NCI-H1694 (cell line): ENCODE data around the gene ABCC5.

ENCODE experiments used
- DNase-seq: peaks from one replicate; lab custom pipeline; 2025; lab: John Stamatoyannopoulos, UW

The ABCC5 gene

DNA sequence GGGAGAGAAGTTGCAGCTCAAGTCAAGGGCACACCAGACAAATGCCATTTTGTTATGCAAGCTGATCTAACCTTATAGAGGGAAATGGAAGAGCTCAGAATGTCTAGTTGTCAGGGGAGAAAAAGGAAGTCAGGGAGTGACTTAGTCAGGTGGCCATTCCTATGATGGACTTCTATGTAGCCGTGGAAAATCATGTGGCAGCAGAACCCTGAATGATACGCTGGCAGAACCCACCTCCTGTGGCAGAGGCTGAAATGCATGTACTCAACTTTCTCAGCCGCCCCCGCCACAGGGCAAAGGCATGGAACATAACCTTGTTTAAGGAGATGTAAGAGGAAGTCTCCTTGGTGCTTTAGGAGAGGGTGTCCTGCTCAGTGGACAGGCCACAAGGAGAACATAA is 95.3 kb downstream of the ABCC5 start:
- no peak for DNase-seq

DNA sequence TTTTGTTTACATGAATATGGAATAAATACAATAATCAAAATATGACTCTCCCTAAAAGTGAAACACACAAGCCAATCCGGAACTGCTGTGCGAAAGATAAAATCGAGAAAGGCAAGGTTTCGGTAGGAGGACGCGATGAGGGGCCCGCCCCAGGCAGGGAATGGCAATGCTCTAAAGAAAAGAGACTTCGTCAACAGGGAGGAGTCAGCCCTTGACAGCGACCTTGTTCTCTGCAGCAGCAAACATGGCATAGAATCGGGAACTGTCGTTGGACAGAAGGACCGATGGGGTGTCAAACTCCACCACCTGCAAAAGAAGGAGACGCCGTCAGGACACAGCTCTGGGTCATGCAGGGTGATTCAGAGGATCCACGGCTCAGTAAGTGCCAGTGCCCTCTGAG is 96.6 kb downstream of the ABCC5 start:
- DNase-seq: no peak

DNA sequence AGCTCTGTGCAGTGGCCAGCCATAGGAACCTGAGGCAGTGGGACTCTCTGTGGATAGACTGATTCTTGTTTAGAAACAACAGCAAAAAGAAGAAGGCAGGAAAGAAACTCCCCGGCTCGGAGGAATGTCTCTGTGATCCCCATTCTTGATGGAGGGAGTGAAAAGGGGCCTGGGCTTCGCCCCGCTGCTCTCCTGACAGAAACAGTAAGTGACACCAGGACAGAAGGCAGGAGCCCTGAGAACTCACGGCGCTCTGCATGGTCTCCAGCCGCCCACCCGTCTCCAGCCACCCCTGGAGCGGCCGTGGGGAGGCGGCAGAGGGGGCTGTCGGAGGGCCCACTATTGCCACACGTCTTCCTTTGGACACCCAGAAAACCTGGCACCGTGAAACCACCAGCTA is 97.3 kb downstream of the ABCC5 start:
- no peak for DNase-seq

DNA sequence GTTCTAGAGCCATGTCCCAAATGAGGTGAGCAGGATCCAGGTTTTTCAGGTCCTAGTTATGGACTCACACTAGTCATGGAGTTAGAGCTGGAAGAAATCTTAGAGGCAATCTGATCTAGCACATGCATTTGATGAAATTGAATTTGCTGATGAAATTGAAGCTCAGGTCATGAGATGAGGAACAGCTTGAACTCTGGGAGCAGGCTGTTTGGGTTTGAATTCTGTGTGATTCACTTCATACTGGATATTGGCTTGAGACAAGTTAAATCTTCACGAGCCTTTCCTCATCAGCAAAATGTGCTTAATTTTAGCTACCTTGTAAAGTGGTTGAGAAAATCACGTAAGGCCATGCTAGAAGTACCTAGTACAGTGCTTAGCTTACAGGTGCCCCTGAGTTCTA is 99.5 kb downstream of the ABCC5 start:
- DNase-seq: no peak

DNA sequence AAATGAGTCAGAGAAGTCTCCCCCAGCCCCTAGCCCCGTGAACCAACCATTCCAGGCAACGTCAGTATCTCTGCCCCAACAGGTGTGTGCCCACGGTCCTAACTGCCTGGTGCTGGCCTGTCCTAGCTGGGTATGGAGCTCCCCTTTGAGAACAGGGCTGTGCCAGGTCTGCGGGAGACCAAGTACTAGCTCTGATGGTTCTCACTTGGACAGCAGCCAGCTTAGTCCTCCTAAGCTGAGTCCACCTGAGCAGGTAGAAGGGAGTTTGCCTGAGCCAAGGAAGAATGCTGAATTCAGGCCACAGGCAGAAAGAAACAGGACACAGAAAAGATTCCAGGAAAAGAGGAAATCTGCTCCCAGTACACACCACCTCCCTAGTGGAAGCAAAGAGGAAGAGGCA is 99.9 kb downstream of the ABCC5 start:
- DNase-seq: no peak

DNA sequence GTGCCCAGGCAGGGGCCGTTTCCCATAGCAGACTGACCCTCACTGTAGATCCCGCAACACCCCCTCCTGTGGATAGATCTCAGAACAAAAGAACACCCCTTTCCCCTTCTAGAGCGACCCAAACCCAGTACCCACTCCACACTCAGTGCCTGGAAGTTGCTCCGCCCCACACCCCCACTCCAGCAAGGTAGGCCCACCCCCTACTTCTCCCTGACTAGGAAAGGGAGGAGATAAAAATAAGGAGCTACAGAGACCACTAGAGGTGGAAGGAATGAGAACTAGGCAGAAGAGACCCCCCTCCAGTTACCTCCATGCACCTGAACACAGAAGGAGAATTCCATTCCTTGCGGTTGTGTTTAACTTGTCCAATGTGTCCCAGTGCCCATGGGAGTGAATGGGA is 102.8 kb downstream of the ABCC5 start:
- DNase-seq: no peak

DNA sequence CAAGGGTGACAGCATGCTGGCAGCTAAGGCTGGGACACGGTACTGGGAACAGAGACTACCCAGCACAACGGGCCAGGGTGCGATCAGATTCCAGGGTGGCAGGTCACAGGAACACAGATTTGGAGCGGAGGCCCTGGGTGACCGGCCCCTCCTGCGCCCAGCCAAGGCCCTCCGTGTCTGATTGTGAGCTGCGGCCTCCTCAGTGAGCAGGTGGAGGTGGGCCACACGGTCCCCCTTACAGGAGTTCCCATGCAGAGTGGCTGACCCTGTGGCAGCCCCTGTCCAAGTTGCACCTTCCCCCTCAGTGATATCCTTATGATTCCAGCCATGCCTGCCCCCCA is 104.1 kb downstream of the ABCC5 start:
- DNase-seq: no peak

DNA sequence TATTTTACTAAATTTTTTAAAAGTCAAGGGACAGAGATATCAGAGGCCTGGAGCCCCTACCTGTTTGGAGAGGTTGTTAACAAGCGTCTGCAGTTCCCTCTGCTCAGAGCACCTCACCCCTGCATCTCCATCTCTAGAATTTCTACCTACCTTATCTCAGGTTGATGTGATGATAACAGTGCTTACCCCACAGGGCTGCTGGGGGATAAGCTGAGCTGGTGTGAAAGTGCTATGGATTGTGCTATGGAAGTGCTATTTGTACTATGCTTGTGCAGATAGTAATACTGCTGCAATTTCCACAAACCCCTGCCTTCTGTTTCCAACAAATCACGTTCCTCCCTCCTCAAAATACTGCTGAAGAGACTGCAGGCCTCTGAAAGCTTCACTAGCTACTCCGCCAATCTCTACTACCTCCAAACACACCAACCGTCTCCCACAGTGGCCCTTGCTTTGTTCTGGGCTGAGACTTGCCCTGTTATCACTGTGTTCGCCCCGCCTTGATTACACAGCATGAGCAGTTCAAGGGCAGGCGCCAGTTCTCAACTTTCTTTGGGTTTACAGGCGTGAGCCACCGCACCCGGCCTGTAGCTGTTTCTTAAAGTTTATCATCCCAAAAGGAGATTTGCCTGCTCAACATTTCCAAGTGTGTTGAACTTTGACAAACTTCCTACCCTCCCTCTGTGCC is 104.6 kb downstream of the ABCC5 start:
- DNase-seq: no peak

DNA sequence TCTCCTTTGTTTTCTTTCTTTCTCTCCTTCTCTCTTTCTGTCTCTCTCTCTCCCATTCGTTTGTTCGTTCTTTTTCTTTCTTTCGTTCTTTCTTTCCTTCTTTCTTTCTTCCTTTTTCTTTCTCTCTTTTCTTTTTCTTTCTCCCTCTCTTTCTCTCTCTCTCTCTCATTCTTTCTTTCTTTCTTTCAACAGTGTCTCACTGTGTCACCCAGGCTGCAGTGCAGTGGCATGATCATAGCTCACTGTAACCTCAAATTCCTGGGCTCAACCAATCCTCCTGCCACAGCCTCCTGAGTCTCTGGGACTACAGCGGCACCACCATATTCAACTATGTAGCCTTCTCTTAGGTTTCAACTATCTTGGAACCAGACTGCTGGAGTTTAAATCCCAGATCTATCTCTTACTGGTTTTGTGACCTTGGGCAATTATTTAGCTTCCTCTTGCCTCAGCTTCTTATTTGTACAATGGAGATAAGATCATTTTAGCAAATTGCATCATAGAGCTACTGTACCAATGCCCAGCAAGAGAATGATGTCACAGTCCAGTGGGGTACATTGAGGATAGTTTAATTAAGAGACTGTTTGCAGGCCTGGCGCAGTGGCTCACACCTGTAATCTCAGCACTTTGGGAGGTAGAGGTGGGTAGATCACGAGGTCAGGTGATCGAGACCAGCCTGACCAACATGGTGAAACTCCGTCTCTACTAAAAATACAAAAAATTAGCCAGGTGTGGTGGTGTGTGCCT is 105.7 kb downstream of the ABCC5 start:
- no peak for DNase-seq

DNA sequence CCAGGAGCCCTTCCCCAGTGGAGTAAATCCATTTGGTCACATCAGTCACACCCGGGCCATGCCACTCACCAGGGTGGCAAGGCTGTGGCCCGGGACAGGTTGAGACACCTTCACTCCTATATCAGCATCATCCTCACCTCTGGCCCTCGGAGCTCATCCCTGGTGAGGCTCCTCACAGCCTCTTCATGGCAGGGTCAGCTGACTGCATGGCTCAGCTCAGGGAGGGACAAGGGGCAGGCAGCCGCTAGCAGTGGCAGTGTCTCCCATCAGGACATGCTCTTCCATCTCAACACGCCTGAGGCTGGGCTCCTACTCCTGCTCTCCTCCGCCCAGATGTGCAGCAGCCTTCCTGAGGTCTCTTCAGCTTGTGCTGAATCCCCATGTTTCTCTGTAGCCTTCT is 106.6 kb downstream of the ABCC5 start:
- no peak for DNase-seq

DNA sequence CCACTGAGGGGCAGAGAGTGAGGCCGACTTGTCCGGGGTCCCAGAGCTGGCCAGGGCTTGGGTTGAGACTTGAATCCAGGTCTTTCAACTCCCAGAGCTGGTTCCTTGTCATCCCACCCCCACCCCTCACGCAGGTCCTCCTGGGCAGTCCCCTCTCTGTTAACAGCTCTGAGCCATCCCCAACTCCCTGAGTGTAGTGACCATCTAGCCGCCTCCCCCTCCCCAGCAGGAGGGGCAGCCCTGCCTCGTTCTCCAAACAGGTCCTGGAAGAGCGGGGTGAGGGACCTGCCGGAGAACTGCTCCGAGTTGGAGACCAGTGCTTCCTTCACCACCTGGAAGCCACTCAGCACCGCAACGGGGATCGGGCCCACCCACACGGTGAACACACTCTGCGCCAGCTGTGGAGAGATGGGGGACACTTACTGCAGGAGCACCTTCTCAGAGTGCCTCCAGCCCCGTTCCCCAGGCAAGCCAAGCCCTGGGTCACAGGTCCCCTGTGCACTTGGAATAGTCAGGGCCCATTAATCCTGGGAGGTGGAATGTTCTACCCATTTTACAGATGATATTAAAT is 108.6 kb downstream of the ABCC5 start:
- DNase-seq: no peak

DNA sequence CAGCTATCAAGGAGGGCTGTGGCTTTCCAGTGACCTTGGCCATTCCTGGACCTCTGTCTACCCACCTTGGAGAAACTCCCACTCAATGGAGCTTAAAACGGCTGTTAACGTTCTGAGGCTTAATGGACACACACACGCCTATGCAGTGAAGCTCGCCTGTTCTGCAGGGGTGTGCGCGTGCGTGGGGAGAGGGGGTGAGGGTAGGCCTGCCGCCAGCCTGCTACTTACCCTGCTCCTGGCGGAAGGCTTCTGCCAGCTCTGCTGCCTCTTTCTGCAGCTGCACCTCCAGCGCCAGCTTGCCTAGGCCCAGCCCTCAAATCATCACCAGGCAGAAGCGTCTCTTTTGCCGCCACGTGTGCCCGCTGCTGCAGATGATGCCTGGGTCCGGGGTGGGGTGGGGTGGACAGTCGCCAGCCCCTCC is 109.8 kb downstream of the ABCC5 start:
- peak; percentile 40 for DNase-seq

DNA sequence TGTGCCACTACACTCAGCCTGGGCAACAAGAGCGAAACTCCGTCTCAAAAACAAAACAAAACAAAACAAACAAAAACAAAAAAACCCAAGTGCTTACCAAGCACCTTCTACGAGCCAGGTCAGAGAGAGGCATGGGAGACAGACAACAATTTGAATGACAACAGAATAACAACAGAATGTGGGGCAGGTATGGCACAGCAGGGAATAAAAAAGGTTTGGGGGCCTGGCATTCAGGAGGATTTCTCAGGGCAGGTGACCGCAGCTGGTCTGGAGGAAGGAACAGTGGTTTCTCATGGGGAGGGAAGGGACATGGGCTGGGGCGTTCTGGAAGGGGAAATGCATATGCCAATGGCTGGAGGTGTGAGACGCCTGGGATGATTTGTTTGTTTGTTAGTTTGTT is 110.5 kb downstream of the ABCC5 start:
- DNase-seq: no peak

DNA sequence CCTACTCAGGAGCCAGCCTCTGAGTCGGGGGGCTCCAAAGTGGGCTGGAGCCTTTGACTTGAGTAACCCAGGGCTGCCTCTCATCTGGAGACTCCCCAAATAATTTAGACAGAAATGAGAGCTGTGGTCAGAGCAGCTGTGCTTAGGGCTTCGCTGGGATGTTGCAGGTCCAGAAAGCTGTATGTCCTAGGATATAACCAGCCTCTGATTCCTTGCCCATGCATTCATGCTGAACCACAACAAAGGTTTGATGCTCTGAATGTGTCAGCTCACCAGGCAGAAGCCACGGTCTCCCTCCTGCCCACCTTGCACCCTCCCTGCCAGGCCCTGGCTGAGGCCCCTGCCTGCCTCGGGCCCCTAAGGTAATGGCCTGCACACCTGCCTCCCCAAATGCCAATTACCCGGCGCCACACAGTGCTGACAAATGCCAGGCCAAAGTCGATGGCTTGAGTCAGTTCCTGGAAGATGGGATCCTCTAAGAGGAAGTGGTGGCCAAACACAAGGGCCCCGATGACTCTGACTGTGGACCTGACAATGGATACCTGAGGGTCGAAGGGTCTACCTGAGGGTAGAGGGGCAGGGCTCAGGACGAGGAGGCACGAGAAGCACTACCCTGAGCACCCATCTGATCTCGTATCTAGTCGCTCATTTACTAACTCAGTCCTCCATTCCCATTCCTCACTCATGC is 111.3 kb downstream of the ABCC5 start:
- DNase-seq: no peak

DNA sequence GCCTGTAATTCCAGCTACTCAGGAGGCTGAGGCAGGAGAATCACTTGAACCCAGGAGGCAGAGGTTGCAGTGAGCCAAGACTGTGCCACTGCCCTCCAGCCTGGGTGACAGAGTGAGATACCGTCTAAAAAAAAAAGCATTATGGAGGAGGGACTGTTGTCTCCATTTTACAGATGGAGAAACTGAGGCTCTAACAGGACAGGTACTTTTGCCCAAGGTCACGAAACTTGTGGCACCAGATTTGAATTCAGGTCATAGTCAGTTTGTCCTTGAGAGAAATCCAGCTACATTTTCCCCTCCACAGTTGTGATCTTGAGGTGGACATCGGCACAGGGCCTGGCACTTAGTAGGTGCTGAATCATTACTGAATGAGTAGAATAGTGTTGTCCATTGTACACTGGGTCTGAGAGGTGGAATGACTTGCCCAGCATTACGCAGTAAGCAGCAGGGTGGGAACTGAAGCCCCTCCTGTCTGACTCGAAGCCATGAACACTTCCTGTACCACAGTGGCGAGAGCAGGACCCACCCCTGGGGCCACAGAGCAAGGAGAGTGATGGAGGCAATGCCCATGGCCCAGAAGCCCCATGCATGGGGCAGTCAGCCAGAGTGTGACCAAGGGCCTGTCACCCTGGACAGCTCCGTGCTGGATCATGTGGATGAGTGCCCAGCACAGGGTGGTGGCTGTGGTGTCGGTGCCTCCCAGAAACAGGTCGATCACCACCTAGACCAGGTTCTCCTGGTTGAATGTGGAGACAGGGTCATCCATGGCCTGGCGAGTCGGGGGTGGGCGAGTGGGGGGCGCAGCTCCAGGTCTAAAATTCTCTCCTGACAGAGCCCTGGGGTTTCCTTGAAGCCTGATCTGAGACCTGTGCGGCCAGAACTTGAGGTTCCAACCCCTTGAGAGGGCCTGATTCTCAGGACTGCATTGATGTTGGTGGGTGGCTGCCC is 112.6 kb downstream of the ABCC5 start:
- DNase-seq: no peak

DNA sequence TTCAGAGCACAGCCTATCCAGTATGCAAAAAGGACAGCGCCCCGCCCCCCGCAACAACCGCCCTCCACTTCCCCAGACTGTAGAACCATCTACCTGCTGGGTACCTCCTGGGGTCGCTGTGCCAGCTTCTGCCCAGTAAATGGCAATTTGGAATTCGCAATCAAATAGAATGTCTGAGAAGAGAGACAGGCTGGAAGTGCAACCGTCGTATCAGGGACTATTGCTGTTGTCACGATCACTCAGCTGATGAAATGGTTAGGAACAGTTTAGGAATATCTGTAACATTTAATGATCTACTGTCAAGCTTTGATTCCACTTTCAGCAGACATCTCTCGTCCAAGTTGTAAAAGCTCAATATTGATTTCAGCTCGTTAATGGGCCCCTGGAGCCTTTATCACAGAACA is 119.7 kb downstream of the ABCC5 start:
- DNase-seq: no peak

DNA sequence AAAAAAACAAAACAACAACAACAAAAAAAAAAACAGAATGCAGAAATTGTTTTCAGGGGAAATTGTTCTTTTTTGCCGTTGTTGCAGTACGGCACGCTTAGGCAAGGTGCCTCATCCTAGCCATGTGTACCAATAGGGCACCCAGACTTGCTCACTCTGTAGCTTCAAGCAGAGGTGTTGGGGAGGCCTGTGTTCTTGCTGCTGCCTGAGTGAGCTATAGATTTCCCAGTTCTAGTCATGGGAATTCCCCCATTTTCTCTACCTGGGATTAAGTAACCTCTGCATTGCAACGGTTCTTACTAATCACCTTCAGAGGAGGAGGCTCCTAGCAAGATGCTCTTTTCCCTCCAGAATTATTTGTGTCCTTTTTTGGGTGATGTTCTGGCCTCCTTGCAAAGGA is 120.1 kb downstream of the ABCC5 start:
- DNase-seq: no peak

DNA sequence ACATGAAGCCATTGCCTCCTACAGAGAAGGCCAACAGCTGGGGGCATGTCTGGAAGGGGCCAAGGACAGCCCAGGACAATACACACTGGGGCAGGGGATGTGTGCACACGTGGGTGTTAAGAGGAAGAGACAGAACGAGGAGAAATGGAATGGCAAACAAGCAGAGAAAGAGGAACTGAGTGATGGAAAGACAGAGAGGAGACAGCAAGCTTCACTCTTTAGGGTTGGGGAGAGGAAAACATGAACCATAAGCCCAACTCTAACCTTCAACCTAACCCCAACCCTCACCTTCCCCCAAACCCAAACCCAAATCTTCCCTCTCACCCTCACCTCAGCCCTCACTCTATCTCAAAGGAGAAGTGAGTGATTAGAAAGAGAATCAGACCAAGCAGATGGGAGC is 121.1 kb downstream of the ABCC5 start:
- no peak for DNase-seq

DNA sequence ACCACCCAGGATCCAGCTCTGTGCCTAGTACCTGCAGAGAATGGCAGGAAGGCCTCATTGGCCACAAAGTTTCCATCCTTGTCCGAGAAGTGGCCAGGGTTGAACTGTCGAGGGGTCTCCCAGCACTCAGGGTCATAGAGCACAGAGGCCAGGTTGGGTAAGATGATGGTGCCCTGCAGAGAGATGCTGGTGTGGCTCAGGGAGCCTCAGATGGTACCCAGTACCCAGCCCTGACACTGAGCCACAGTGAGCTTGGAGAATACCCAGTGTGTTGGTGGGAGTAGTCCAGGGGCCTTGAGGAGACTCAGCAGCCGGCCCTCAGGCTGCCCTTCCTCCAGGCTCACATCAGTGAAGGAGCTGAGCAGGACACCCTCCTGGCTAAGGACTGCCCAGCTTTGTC is 121.5 kb downstream of the ABCC5 start:
- DNase-seq: no peak

DNA sequence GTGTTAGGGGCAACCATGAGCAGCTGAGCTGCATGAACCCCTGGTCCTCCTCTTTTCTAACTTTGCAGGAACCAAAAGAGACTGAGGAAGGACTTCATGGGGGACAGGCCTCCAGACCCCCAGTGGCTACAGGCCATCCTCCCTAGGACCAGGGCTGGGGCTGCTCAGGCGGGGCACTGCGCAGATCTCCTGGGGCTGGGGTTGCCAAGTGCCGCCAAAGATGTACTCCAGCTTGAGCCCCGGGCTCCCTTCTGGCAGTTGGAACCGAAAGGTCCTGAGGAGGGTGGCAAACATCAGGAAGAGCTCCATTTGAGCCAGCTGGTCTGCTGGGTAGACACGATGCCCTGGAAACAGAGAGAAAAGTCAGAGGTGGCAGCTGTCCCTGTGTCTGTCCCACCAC is 121.9 kb downstream of the ABCC5 start:
- no peak for DNase-seq

DNA sequence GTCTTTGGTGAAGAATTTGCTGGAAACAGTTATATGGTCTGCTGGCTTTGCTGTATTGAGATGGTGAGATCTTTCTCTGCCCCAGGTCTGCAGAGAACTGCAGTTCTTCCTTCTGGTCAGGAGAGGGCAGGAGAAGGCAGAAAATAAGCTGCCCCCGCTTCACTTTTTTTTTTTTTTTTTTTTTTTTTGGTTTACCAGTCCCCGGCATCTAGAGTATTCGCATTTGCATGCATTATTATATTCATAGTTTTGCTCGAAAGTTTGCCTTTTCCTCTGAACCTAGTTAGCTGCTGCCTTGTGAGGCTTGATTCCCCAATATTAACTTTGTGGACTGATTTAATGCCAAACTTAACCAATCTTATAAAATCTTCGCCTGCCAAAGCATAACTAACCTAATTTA is 122.4 kb downstream of the ABCC5 start:
- DNase-seq: peak; percentile 58

DNA sequence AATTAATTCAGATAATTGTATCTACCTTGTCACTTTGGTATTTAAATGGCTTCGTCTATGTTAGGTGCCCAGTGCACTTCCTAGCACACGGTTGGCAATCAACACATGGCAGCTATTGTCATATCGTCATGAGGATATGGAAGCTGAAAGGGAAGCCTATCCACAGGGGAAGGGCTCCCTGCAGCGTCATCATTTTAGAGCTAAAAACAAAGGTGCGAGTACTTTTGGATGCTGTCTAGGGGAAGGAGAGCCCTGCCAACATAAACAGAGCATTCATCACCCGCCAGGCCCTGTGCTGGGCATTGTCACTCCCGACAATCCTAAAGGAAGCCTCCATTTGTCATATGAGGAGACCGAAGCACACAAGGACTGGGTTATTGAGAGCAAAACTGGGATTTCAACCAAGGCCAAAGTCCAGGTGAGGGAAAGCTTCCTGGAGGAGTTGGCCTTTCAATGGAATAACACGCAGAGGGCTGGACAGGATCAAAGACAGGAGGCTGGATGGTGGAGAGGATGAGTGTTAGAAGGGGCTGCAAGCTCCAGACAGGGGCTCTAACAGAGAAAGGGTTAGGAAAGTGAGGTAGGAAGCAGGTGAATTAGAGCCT is 125.0 kb downstream of the ABCC5 start:
- DNase-seq: no peak
